Measurements from ENCODE around the gene FUNDC1.

Gene FUNDC1

GRCh38 chrX:44474410-44474809 lies 68.2 kb downstream of the FUNDC1 start:
- DNase-seq = no peak
